ENCODE results near the gene INTS3. TPM values are rescaled to one million over a fixed set of nuclear protein-coding genes. Genes with fewer than 3 reads are reported as not detected.
"Not testable (repeated sequence)": the region's sequence is repeated elsewhere in the genome, so short reads cannot be mapped to it uniquely, and the experiment has no call there.

INTS3 gene
- total RNA-seq, 2 experiments from 2014 or later: 62.9 to 64.8 TPM

- H3K9me3 Mint-ChIP-seq: no peaks in the 10 kb centered on the region
These were observed 39.0 kb upstream of the INTS3 start for GRCh38 chr1:153688736-153689328.

DNA sequence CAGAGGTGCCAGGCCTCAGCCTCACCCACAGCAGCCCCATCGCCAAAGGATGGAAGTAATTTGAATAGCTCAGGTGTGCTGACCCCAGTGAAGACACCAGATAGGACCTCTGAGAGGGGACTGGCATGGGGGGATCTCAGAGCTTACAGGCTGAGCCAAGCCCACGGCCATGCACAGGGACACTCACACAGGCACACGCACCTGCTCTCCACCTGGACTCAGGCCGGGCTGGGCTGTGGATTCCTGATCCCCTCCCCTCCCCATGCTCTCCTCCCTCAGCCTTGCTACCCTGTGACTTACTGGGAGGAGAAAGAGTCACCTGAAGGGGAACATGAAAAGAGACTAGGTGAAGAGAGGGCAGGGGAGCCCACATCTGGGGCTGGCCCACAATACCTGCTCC is 34.4 kb upstream of the INTS3 start:
- DNase-seq: no peak
- H3K27me3 Mint-ChIP-seq: peaks cover 2% of the 10 kb centered on the region
- POLR2A ChIA-PET: no interaction called here
- no peak overlapping the region for H3K4me3 Mint-ChIP-seq
- H3K36me3 Mint-ChIP-seq (ENCODE audit: low read depth): no peaks in the 10 kb centered on the region
- H3K4me1 Mint-ChIP-seq: peaks cover 3% of the 10 kb centered on the region
- no peak overlapping the region for H3K27ac Mint-ChIP-seq
- no peaks in the 10 kb centered on the region for H3K9me3 Mint-ChIP-seq
- CTCF ChIA-PET: no interaction called here

More at GRCh38 chr1:153688736-153689328, 39.0 kb upstream of the INTS3 start:
- POLR2A ChIA-PET: no interaction called here
- no peak overlapping the region for H3K4me3 Mint-ChIP-seq
- no peaks in the 10 kb centered on the region for H3K36me3 Mint-ChIP-seq (ENCODE audit: low read depth)
- H3K27ac Mint-ChIP-seq: no peak overlapping the region
- no peak for DNase-seq
- H3K27me3 Mint-ChIP-seq: peaks cover 8% of the 10 kb centered on the region
- CTCF ChIA-PET: no interaction called here
- no peaks in the 10 kb centered on the region for H3K4me1 Mint-ChIP-seq

DNA sequence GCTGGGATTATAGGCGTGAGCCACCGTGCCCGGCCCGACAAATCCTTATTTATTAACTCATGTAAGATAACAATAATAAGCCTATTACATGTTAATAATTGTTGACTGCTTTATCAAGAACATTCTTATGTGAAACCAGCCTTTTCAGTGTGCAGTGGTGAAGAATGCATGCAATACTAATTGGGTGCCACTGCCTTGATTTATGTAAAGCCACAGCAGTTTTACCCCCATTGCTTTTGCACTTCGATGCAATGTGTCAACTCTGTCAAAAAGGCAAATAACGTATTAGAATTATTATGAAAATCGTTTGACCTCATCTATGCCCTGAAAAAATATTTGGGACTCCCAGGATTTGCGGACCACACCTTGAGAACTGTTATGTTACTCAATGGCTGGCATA is 31.1 kb upstream of the INTS3 start:
- Mint-ChIP-seq H3K27ac (no peak overlapping the region), H3K4me1 (peaks cover 3% of the 10 kb centered on the region), H3K27me3 (no peaks in the 10 kb centered on the region), H3K9me3 (no peaks in the 10 kb centered on the region), H3K36me3 (ENCODE audit: low read depth) (no peaks in the 10 kb centered on the region), H3K4me3 (no peak overlapping the region)
- CTCF ChIA-PET: interaction anchor here (1.3 kb wide), 1 partner anchor 16 kb away, joined by 5 read pairs; no protein-coding TSS in a partner anchor
- DNase-seq: no peak
- POLR2A ChIA-PET: no interaction called here

- ChIA-PET CTCF (interaction anchor here (1.9 kb wide), 1 partner anchor 14 kb away, joined by 6 read pairs; no protein-coding TSS in a partner anchor), POLR2A (no interaction called here)
- Mint-ChIP-seq H3K4me1 (peaks cover 3% of the 10 kb centered on the region), H3K27ac (peak overlapping the region; percentile 60), H3K4me3 (no peak overlapping the region), H3K9me3 (no peaks in the 10 kb centered on the region), H3K27me3 (no peaks in the 10 kb centered on the region), H3K36me3 (ENCODE audit: low read depth) (no peaks in the 10 kb centered on the region)
- no peak for DNase-seq
These were observed 30.4 kb upstream of the INTS3 start for GRCh38 chr1:153697191-153698019.

DNA sequence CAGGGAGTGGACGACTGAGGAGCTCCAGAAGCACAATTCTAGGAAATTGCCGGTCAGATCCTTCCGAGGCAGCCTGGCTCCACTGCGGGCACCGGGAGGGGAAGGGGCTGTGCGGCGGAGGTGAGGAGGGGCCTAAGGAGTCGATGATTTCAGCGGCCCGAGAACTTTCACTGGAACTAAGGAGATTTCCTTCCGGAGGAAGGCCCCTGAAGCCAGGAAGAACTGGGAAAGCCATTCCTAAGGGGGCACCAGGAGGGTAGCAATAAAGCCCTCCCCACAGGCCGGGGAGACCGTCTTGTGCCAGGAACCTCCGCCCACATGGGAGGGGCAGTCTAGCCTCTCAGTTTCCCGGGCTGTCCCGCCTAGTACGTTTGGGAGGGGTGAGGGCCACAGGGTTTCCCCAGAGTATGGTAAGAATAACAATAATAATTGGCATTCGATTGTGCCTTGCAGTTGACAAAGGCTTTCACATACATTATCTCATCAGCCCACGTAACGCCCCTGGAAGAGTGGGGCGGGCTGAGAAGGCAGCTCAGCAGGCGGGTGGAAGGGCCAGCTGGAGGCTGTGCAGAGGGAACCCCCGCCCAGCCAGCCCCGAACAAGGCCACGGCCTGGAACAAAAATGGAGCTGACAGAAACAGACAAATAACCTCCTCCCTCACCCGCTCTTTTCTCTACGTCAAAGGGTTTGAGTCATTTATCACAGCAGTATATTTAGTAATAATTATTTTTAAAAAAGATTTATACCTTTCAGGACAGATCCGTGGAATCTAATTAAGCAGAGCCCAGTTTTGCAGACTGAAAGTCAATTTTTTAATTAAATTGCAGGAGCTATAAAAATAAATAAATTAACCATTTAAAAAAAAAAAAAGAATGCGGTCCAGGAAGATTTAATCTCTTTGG is 29.6 kb upstream of the INTS3 start:
- no peak overlapping the region for H3K4me3 Mint-ChIP-seq
- peaks cover 3% of the 10 kb centered on the region for H3K4me1 Mint-ChIP-seq
- peak overlapping the region; percentile 60 for H3K27ac Mint-ChIP-seq
- H3K27me3 Mint-ChIP-seq: no peaks in the 10 kb centered on the region
- ChIA-PET POLR2A (no interaction called here), CTCF (interaction anchor here (1.9 kb wide), 1 partner anchor 15 kb away, joined by 6 read pairs; no protein-coding TSS in a partner anchor)
- no peaks in the 10 kb centered on the region for H3K9me3 Mint-ChIP-seq
- H3K36me3 Mint-ChIP-seq (ENCODE audit: low read depth): no peaks in the 10 kb centered on the region
- DNase-seq: no peak

DNA sequence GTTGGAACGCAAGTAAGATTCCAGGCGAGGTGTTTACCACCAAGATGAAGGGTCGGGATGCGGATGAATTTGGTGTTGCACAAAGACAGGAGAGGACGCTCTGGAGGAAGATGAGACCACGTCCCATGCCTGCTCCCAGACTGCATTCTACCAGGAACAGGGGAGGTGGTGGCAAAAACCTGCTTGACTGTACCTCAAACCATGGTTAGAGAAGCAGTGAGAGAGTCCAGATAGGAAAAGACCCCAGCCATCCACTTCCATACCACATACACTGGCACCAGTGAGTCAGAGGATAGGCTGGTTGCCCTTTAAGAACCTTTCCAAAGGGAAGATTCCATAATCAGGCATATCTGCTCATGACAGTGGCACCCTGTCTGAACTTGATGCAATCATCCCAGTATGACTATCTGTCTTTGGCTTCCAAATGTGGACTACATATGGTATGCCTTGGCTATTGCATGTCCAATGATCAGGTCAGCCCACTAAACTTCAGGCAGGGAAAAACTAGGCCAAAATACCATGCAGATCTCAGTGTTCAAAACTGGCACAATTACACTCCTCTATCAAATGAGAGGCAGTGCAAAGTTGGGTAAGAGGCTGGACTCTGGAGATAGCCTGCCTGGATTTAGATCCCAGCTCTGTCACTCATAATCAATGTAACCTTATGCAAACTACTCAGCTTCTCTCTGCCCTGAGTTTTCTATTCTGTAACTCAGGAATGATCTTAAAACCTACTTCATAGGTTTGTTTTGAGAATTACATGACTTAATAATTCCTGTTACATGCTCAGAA is 28.7 kb upstream of the INTS3 start:
- Mint-ChIP-seq H3K36me3 (ENCODE audit: low read depth) (no peaks in the 10 kb centered on the region), H3K27ac (no peak overlapping the region), H3K4me3 (no peak overlapping the region), H3K27me3 (no peaks in the 10 kb centered on the region), H3K9me3 (no peaks in the 10 kb centered on the region), H3K4me1 (peaks cover 3% of the 10 kb centered on the region)
- POLR2A ChIA-PET: no interaction called here
- no peak for DNase-seq
- CTCF ChIA-PET: interaction anchor here (1.9 kb wide), 1 partner anchor 16 kb away, joined by 6 read pairs; no protein-coding TSS in a partner anchor

- peaks cover 3% of the 10 kb centered on the region for H3K4me1 Mint-ChIP-seq
- ChIA-PET CTCF (no interaction called here), POLR2A (no interaction called here)
- H3K4me3 Mint-ChIP-seq: no peak overlapping the region
- no peak for DNase-seq
- no peaks in the 10 kb centered on the region for H3K9me3 Mint-ChIP-seq
- H3K27ac Mint-ChIP-seq: peak overlapping the region; percentile 41
- H3K36me3 Mint-ChIP-seq (ENCODE audit: low read depth): no peaks in the 10 kb centered on the region
- no peaks in the 10 kb centered on the region for H3K27me3 Mint-ChIP-seq
These were observed 28.1 kb upstream of the INTS3 start for GRCh38 chr1:153699768-153700167.

DNA sequence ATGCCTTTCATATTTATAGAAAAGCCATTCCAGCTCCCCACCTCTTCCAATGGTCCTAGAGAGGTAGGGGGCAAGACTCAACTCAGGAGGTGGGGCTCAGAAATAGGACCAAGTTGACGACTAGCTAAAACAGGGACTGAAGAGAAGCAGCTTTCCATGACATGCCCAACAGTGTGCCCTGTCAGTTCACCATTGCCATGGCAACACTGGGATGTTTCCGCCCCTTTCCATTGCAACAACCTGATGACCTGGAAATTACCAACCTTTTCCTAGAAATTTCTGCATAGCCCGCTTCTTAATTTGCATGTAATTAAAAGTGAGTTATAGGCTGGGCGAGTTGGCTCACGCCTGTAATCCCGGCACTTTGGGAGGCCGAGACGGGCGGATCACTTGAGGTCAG is 22.4 kb upstream of the INTS3 start:
- Mint-ChIP-seq H3K4me3 (no peak overlapping the region), H3K36me3 (ENCODE audit: low read depth) (no peaks in the 10 kb centered on the region), H3K27me3 (no peaks in the 10 kb centered on the region), H3K9me3 (no peaks in the 10 kb centered on the region), H3K4me1 (no peaks in the 10 kb centered on the region), H3K27ac (no peak overlapping the region)
- CTCF ChIA-PET: no interaction called here
- no peak for DNase-seq
- POLR2A ChIA-PET: no interaction called here

- H3K9me3 Mint-ChIP-seq: no peaks in the 10 kb centered on the region
- DNase-seq: no peak
- H3K4me1 Mint-ChIP-seq: no peaks in the 10 kb centered on the region
- H3K27me3 Mint-ChIP-seq: peaks cover 12% of the 10 kb centered on the region
- no peak overlapping the region for H3K27ac Mint-ChIP-seq
- no peaks in the 10 kb centered on the region for H3K36me3 Mint-ChIP-seq (ENCODE audit: low read depth)
- no peak overlapping the region for H3K4me3 Mint-ChIP-seq
- ChIA-PET CTCF (interaction anchor here (0.6 to 1.9 kb wide), 2 partner anchors 25 to 503 kb away, joined by 4 read pairs; no protein-coding TSS in a partner anchor), POLR2A (interaction anchor here (0.6 kb wide), 1 partner anchor 52 kb away, joined by 4 read pairs; no protein-coding TSS in a partner anchor)
These were observed 16.8 kb upstream of the INTS3 start for GRCh38 chr1:153711026-153711425.

GRCh38 chr1:153716211-153716610 is 11.6 kb upstream of the INTS3 start:
- H3K27ac Mint-ChIP-seq; H3K9me3 Mint-ChIP-seq; H3K4me1 Mint-ChIP-seq; POLR2A ChIA-PET; H3K4me3 Mint-ChIP-seq; H3K36me3 Mint-ChIP-seq (ENCODE audit: low read depth); H3K27me3 Mint-ChIP-seq; DNase-seq; CTCF ChIA-PET: not testable (repeated sequence)

- H3K4me3 Mint-ChIP-seq: no peak overlapping the region
- no peaks in the 10 kb centered on the region for H3K9me3 Mint-ChIP-seq
- H3K4me1 Mint-ChIP-seq: no peaks in the 10 kb centered on the region
- CTCF ChIA-PET: interaction anchor here (0.7 kb wide), 1 partner anchor 205 kb away, joined by 3 read pairs; no protein-coding TSS in a partner anchor
- no peaks in the 10 kb centered on the region for H3K36me3 Mint-ChIP-seq (ENCODE audit: low read depth)
- H3K27ac Mint-ChIP-seq: no peak overlapping the region
- H3K27me3 Mint-ChIP-seq: peaks cover 9% of the 10 kb centered on the region
- no peak for DNase-seq
- POLR2A ChIA-PET: no interaction called here
These were observed 10.5 kb upstream of the INTS3 start for GRCh38 chr1:153717330-153717729.

GRCh38 chr1:153723687-153724086 is 4.2 kb upstream of the INTS3 start:
- ChIA-PET CTCF (no interaction called here), POLR2A (no interaction called here)
- H3K4me3 Mint-ChIP-seq: no peak overlapping the region
- peaks cover 14% of the 10 kb centered on the region for H3K4me1 Mint-ChIP-seq
- no peak for DNase-seq
- no peaks in the 10 kb centered on the region for H3K27me3 Mint-ChIP-seq
- no peaks in the 10 kb centered on the region for H3K9me3 Mint-ChIP-seq
- H3K36me3 Mint-ChIP-seq (ENCODE audit: low read depth): peaks cover 4% of the 10 kb centered on the region
- H3K27ac Mint-ChIP-seq: peak overlapping the region; percentile 19

Measured in activated CD4-positive, alpha-beta T cell treated with anti-CD3 and anti-CD28 coated beads, Interleukin-2, amount 10 ng/mL, durations not matched to agents 7 days and 5 days (primary cell).